ENCODE data around the gene LRMDA. TPM values are rescaled to one million over a fixed set of nuclear protein-coding genes. Genes with fewer than 3 reads are reported as not detected.

Gene LRMDA
- total RNA-seq, 4 donors from 2014 or later: 0.76 to 6.4 (median 1.3) TPM

GRCh38 chr10:75677541-75677940 lies 246.1 kb downstream of the LRMDA start:
- intact Hi-C loops (cut with DNase I; ENCODE audit: low total_unique reads): no loop called here
- no peak overlapping the region for H3K4me3 ChIP-seq (ENCODE audit: low read depth, poor library complexity, severe bottlenecking)
- WGBS, 2 donors: 71 to 74% methylated on average over 3 of the region's 3 CpGs
- DNase-seq (ENCODE audit: low spot score in 2 of 2): no peak
- TF ChIP-seq POLR2A (IDR thresholded peaks at IDR 0.05): no peak
- TF ChIP-seq, protein P1, sequence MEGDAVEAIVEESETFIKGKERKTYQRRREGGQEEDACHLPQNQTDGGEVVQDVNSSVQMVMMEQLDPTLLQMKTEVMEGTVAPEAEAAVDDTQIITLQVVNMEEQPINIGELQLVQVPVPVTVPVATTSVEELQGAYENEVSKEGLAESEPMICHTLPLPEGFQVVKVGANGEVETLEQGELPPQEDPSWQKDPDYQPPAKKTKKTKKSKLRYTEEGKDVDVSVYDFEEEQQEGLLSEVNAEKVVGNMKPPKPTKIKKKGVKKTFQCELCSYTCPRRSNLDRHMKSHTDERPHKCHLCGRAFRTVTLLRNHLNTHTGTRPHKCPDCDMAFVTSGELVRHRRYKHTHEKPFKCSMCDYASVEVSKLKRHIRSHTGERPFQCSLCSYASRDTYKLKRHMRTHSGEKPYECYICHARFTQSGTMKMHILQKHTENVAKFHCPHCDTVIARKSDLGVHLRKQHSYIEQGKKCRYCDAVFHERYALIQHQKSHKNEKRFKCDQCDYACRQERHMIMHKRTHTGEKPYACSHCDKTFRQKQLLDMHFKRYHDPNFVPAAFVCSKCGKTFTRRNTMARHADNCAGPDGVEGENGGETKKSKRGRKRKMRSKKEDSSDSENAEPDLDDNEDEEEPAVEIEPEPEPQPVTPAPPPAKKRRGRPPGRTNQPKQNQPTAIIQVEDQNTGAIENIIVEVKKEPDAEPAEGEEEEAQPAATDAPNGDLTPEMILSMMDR (IDR thresholded peaks at IDR 0.05): no peak

DNA sequence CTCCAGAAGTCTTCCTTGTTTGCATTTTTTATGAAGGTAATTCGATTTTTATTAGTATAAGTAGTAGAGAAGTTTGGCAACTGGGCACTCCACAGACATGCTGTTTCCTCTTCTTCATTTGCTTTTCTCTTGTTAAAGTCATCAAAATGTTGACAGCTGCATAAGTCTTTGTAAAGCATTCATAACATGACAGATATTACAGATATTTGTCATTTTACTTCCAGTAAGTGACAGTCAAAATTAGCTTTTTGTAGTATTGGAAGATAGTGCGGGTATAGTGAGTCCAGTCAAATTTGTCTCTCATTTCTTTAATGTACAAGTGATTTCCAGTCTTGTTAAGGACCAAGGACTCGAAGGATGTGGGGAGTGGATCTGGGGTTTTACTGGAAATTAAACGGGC lies 247.1 kb downstream of the LRMDA start:
- TF ChIP-seq, protein P1 (IDR thresholded peaks at IDR 0.05): no peak
- no peak for TF ChIP-seq POLR2A (IDR thresholded peaks at IDR 0.05)
- no peak overlapping the region for H3K4me3 ChIP-seq (ENCODE audit: low read depth, poor library complexity, severe bottlenecking)
- intact Hi-C loops (cut with DNase I; ENCODE audit: low total_unique reads): no loop called here
- 86 to 93% methylated on average over 4 of the region's 4 CpGs for whole genome bisulfite sequencing, 2 donors
- DNase-seq (ENCODE audit: low spot score in 2 of 2): no peak

GRCh38 chr10:75679536-75679935 lies 248.1 kb downstream of the LRMDA start:
- H3K4me3 ChIP-seq (ENCODE audit: low read depth, poor library complexity, severe bottlenecking): no peak overlapping the region
- WGBS, 2 donors: 88 to 90% methylated on average over 2 of the region's 2 CpGs
- no peak for DNase-seq (ENCODE audit: low spot score in 2 of 2)
- no peak for TF ChIP-seq POLR2A (IDR thresholded peaks at IDR 0.05)
- TF ChIP-seq, protein P1 (IDR thresholded peaks at IDR 0.05): no peak
- intact Hi-C loops (cut with DNase I; ENCODE audit: low total_unique reads): no loop called here

- TF ChIP-seq, protein P1 (IDR thresholded peaks at IDR 0.05): no peak
- TF ChIP-seq POLR2A (IDR thresholded peaks at IDR 0.05): no peak
- 91 to 92% methylated on average over 7 of the region's 7 CpGs for WGBS, 2 donors
- intact Hi-C loops (cut with DNase I; ENCODE audit: low total_unique reads): no loop called here
Measured at GRCh38 chr10:75681334-75681733, 249.9 kb downstream of the LRMDA start.

GRCh38 chr10:75682649-75683557 lies 251.5 kb downstream of the LRMDA start:
- intact Hi-C loops (cut with DNase I; ENCODE audit: low total_unique reads): no loop called here
- no peak overlapping the region for H3K4me3 ChIP-seq (ENCODE audit: low read depth, poor library complexity, severe bottlenecking)
- no peak for DNase-seq (ENCODE audit: low spot score in 2 of 2)
- WGBS, 2 donors: 55 to 73% methylated on average over 11 of the region's 11 CpGs
- TF ChIP-seq POLR2A (IDR thresholded peaks at IDR 0.05): no peak
- TF ChIP-seq, protein P1 (IDR thresholded peaks at IDR 0.05): no peak

More at GRCh38 chr10:75681334-75681733, 249.9 kb downstream of the LRMDA start:
- no peak overlapping the region for H3K4me3 ChIP-seq (ENCODE audit: low read depth, poor library complexity, severe bottlenecking)
- no peak for DNase-seq (ENCODE audit: low spot score in 2 of 2)
